ENCODE data around the gene SGCA.

- TF ChIP-seq CTCF (IDR thresholded peaks at IDR 0.05) (no peak), POLR2A (IDR thresholded peaks at IDR 0.05) (no peak)
These were observed 18.7 kb upstream of the SGCA start for GRCh38 chr17:50146927-50147665.

All from esophagus squamous epithelium (tissue), 4 donors.